Mesenchymal stem cell (in vitro differentiated cells and primary cell): ENCODE measurements around the gene PGM1.

Experiments used
- DNase-seq: peaks from one replicate; pipeline ENCODE4 v3.0.0-alpha.2; 2013
- H2AFZ ChIP-seq: one replicate; pipeline ENCODE4 v1.6.1; 2013; ENCODE audit warnings: low read depth, mild to moderate bottlenecking, control low read depth, inconsistent platforms, low read length, moderate library complexity
- H2AK5ac ChIP-seq: 2 replicates; pipeline ENCODE4 v1.6.1; 2013; ENCODE audit warnings: low read length, moderate library complexity, mild to moderate bottlenecking, inconsistent platforms; ENCODE audit not compliant: severe bottlenecking
- H2BK120ac ChIP-seq: one replicate; pipeline ENCODE4 v1.6.1; 2013; ENCODE audit warnings: low read depth, mild to moderate bottlenecking, inconsistent platforms, low read length, moderate library complexity
- H2BK12ac ChIP-seq, 2 experiments: one replicate each; pipeline ENCODE4 v1.6.1; 2013; ENCODE audit warnings: inconsistent platforms in 2 of 2, low read length in 2 of 2, mild to moderate bottlenecking in 2 of 2, moderate library complexity in 2 of 2, control low read depth in 1 of 2
- H2BK15ac ChIP-seq: one replicate; pipeline ENCODE4 v1.6.1; 2013; ENCODE audit warnings: mild to moderate bottlenecking, low read depth, inconsistent platforms; ENCODE audit not compliant: poor library complexity, severe bottlenecking
- H2BK5ac ChIP-seq: 2 replicates; pipeline ENCODE4 v1.6.1; 2013; ENCODE audit warnings: low read depth, mild to moderate bottlenecking, low read length, control low read depth, inconsistent platforms; ENCODE audit not compliant: poor library complexity, severe bottlenecking
- H3K14ac ChIP-seq, 2 experiments: one replicate each; pipeline ENCODE4 v1.6.1; 2013; ENCODE audit warnings: inconsistent platforms in 2 of 2, low read length in 2 of 2, control low read depth in 1 of 2, mild to moderate bottlenecking in 1 of 2, moderate library complexity in 1 of 2
- H3K18ac ChIP-seq, 2 experiments: one replicate each; pipeline ENCODE4 v1.6.1; 2013; ENCODE audit warnings: inconsistent platforms in 2 of 2, low read length in 2 of 2, control low read depth in 1 of 2, low read depth in 1 of 2, mild to moderate bottlenecking in 1 of 2
- H3K23ac ChIP-seq, 2 experiments: one replicate each; pipeline ENCODE4 v1.6.1; 2013; ENCODE audit warnings: inconsistent platforms in 2 of 2, low read length in 2 of 2, mild to moderate bottlenecking in 2 of 2, moderate library complexity in 2 of 2, control low read depth in 1 of 2
- H3K27ac ChIP-seq: 2 replicates; pipeline ENCODE4 v1.5.1; 2013; ENCODE audit warnings: mild to moderate bottlenecking, moderate library complexity, low read length, control low read depth, inconsistent platforms; ENCODE audit not compliant: poor library complexity, severe bottlenecking
- H3K27me3 ChIP-seq, 2 experiments: 2 replicates each; pipeline versions ENCODE4 v1.6.1 to v1.7.0; 2013; ENCODE audit warnings: low read length in 2 of 2, mild to moderate bottlenecking in 2 of 2, moderate library complexity in 2 of 2, control low read depth in 1 of 2, inconsistent platforms in 1 of 2; ENCODE audit not compliant: control insufficient read depth in 1 of 2, insufficient read depth in 1 of 2
- H3K36me3 ChIP-seq, 2 experiments: 2 replicates each; pipeline versions ENCODE4 v1.6.1 to v1.7.0; 2013; ENCODE audit warnings: low read length in 2 of 2, control low read depth in 1 of 2, inconsistent platforms in 1 of 2, low read depth in 1 of 2, mild to moderate bottlenecking in 1 of 2; ENCODE audit not compliant: insufficient read depth in 2 of 2, control insufficient read depth in 1 of 2
- H3K4ac ChIP-seq, 2 experiments: one replicate each; pipeline ENCODE4 v1.6.1; 2013; ENCODE audit warnings: inconsistent platforms in 2 of 2, low read length in 2 of 2, mild to moderate bottlenecking in 2 of 2, moderate library complexity in 2 of 2, control low read depth in 1 of 2, low read depth in 1 of 2
- H3K4me1 ChIP-seq: 2 replicates; pipeline ENCODE4 v1.6.1; 2013; ENCODE audit warnings: low read depth, low read length, control low read depth; ENCODE audit not compliant: control insufficient read depth, insufficient read depth
- H3K4me2 ChIP-seq: 2 replicates; pipeline ENCODE4 v1.6.1; 2013; ENCODE audit warnings: low read length, mild to moderate bottlenecking, inconsistent platforms; ENCODE audit not compliant: poor library complexity, severe bottlenecking
- H3K4me3 ChIP-seq, 2 experiments: 2 replicates each; pipeline versions ENCODE4 v1.5.1 to v1.7.0; 2013; ENCODE audit warnings: low read length in 2 of 2, mild to moderate bottlenecking in 2 of 2, control low read depth in 1 of 2, low read depth in 1 of 2; ENCODE audit not compliant: insufficient read depth in 1 of 2
- H3K79me1 ChIP-seq: replicated peaks from 2 replicates; pipeline ENCODE4 v1.6.1; 2013; ENCODE audit warnings: mild to moderate bottlenecking, control low read depth, low read length, inconsistent platforms; ENCODE audit not compliant: poor library complexity, severe bottlenecking
- H3K9ac ChIP-seq: 2 replicates; pipeline ENCODE4 v1.7.0; 2013; ENCODE audit warnings: mild to moderate bottlenecking, low read length, moderate library complexity
- H3K9me3 ChIP-seq: 2 replicates; pipeline ENCODE4 v1.7.0; 2013; ENCODE audit warnings: mild to moderate bottlenecking, low read length; ENCODE audit not compliant: control insufficient read depth
- H4K8ac ChIP-seq: one replicate; pipeline ENCODE4 v1.6.1; 2013; ENCODE audit warnings: inconsistent platforms, mild to moderate bottlenecking, low read length, moderate library complexity
- H4K91ac ChIP-seq: one replicate; pipeline ENCODE4 v1.6.1; 2013; ENCODE audit warnings: mild to moderate bottlenecking, low read length, inconsistent platforms
- WGBS: methylation state at CpG from one replicate; pipeline ENCODE4 v1.1.7; 2013; ENCODE audit warnings: mixed read lengths; 5-methylcytosine and 5-hydroxymethylcytosine counted together

The PGM1 gene

DNA sequence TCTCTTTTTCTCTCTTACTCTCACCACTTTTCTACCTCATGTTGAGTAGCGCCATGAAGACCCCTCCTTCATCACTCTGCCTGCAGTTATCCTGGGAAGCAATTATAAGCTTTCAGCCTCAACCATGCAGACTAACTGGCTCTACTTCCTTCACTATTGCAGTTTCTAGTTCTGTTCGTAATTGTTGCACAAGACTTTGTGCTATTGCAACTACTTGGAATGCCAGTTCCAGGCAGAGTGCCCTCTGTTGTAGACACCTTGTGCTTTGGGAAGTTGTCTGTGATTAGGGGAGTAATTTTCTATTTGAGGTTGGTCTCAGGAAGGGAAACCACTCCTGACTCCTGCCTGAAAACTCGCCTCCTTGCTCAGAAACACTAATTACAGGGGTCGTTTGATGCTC, 19.4 kb downstream of the PGM1 start:
- no peaks in the 10 kb centered on the region for H3K9me3 ChIP-seq
- H3K4ac ChIP-seq = no peak overlapping the region
- no peak overlapping the region for H2BK120ac ChIP-seq
- no peak overlapping the region for H3K4me2 ChIP-seq
- no peaks in the 10 kb centered on the region for H3K27me3 ChIP-seq
- H2AFZ ChIP-seq = no peak overlapping the region
- H3K9ac ChIP-seq = no peak overlapping the region
- peaks cover 5% of the 10 kb centered on the region for H3K4me1 ChIP-seq
- H3K27ac ChIP-seq = no peak overlapping the region
- H2BK15ac ChIP-seq = no peak overlapping the region
- no peak overlapping the region for H3K23ac ChIP-seq
- H3K14ac ChIP-seq = no peak overlapping the region
- no peak overlapping the region for H3K18ac ChIP-seq
- peak; percentile 22 for DNase-seq
- no peak overlapping the region for H4K8ac ChIP-seq
- no peak overlapping the region for H2BK5ac ChIP-seq
- H2BK12ac ChIP-seq = no peak overlapping the region
- H4K91ac ChIP-seq = no peak overlapping the region
- H3K4me3 ChIP-seq = no peak overlapping the region
- WGBS = 98% methylated on average over 2 of the region's 4 CpGs
- peaks cover 18% of the 10 kb centered on the region for H3K79me1 ChIP-seq
- no peaks in the 10 kb centered on the region for H3K36me3 ChIP-seq
- H2AK5ac ChIP-seq = no peak overlapping the region

DNA sequence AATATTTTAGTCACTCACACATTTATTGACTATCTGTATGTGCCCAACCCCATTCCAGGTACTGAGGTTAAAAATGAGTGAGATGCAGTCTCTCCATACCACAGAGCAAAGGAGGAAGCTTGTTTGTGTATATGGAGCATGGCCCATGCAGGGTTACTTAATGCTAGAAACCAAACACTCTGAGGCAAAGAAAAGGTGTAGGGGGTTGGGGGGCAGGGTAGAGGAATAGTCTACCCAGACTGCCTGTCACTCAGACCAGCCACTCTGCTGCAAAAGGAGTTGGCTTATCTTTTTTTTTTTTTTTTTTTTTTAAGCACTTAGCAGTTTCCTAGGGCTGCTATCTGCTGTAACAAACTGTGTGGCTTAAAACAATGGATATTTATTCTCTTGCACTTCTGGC, 19.8 kb downstream of the PGM1 start:
- Histone ChIP-seq H3K36me3 (no peaks in the 10 kb centered on the region), H3K9me3 (no peaks in the 10 kb centered on the region), H2BK120ac (no peak overlapping the region), H3K4me1 (peaks cover 5% of the 10 kb centered on the region), H3K79me1 (peaks cover 18% of the 10 kb centered on the region), H2BK15ac (no peak overlapping the region), H3K14ac (no peak overlapping the region), H3K9ac (no peak overlapping the region), H2BK5ac (no peak overlapping the region), H3K4me2 (no peak overlapping the region), H3K23ac (no peak overlapping the region), H2AK5ac (no peak overlapping the region), H3K27ac (no peak overlapping the region), H4K8ac (no peak overlapping the region), H3K27me3 (no peaks in the 10 kb centered on the region), H3K18ac (no peak overlapping the region), H2BK12ac (no peak overlapping the region), H4K91ac (no peak overlapping the region), H3K4me3 (no peak overlapping the region), H3K4ac (no peak overlapping the region), H2AFZ (no peak overlapping the region)
- no peak for DNase-seq

DNA sequence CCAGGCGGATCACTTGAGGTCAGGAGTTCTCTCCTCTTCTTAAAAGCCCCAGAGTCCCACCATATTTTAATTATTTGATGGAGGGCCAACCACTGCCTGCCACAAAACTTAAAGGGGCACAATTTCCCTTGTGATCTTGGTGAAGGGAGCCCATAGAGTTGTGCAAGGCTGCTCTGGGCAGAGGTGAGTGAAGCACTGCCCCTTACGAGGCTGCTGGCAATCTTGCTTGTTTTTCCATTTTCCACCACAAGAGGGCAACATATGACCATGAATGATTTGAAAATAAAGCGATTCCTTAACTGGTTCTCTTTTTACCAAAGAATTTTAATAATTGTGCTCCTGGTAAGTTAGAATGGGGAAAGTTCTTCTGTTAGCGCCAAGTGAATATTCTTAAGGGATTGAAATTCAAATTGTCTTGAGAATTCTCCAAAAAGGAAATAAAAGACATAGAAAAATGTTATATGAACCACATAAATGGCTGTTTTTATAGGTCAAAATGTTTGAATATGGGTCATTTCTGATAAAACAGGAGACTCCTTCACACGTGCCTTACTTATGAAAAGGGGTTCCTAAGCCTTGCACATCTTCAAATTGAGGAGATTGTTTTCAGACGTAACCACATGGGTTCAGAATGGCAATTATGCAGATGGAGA, 22.7 kb downstream of the PGM1 start:
- no peak overlapping the region for H4K8ac ChIP-seq
- H3K9ac ChIP-seq = peak overlapping the region; percentile 27
- no peak overlapping the region for H2BK12ac ChIP-seq
- no peak overlapping the region for H4K91ac ChIP-seq
- H2AFZ ChIP-seq = no peak overlapping the region
- no peak overlapping the region for H3K27ac ChIP-seq
- no peaks in the 10 kb centered on the region for H3K36me3 ChIP-seq
- peaks cover 5% of the 10 kb centered on the region for H3K4me1 ChIP-seq
- H3K27me3 ChIP-seq = no peaks in the 10 kb centered on the region
- no peak overlapping the region for H3K4ac ChIP-seq
- no peak overlapping the region for H3K4me3 ChIP-seq
- H2AK5ac ChIP-seq = no peak overlapping the region
- H2BK120ac ChIP-seq = no peak overlapping the region
- peak overlapping the region in 1 of 2 experiments; percentile 29 for H3K18ac ChIP-seq
- H3K23ac ChIP-seq = no peak overlapping the region
- no peak overlapping the region for H3K14ac ChIP-seq
- H2BK5ac ChIP-seq = no peak overlapping the region
- no peaks in the 10 kb centered on the region for H3K9me3 ChIP-seq
- H2BK15ac ChIP-seq = no peak overlapping the region
- DNase-seq = peak; percentile 78
- WGBS = 54% methylated on average over 4 of the region's 6 CpGs
- H3K4me2 ChIP-seq = no peak overlapping the region
- peaks cover 28% of the 10 kb centered on the region for H3K79me1 ChIP-seq

DNA sequence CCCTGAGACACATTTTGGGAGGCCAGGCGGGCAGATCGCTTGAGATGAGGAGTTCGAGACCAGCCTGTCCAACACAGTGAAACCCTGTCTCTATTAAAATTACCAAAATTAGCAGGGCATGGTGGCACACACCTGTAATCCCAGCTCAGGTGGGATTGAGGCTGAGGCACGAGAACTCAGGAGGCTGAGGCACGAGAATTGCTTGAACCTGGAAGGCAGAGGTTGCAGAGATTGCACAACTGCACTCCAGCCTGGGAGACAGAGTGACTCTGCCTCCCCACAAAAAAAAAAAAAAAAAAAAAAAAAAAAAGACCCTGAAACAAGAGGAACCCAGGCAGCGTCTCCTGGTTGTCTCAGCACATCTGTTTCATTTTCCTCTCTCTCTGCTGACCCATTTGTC, 24.2 kb downstream of the PGM1 start:
- Histone ChIP-seq H3K79me1 (peaks cover 32% of the 10 kb centered on the region), H2BK12ac (no peak overlapping the region), H2BK5ac (no peak overlapping the region), H2BK15ac (no peak overlapping the region), H3K9ac (no peak overlapping the region), H3K4me2 (no peak overlapping the region), H3K36me3 (no peaks in the 10 kb centered on the region), H3K27ac (no peak overlapping the region), H2AK5ac (no peak overlapping the region), H3K27me3 (no peaks in the 10 kb centered on the region), H4K91ac (no peak overlapping the region), H3K14ac (no peak overlapping the region), H4K8ac (no peak overlapping the region), H3K23ac (no peak overlapping the region), H3K4me1 (peaks cover 2% of the 10 kb centered on the region), H3K9me3 (no peaks in the 10 kb centered on the region), H3K4me3 (no peak overlapping the region), H2AFZ (no peak overlapping the region), H2BK120ac (no peak overlapping the region), H3K4ac (no peak overlapping the region), H3K18ac (no peak overlapping the region)
- 96% methylated on average over 5 of the region's 6 CpGs for WGBS
- no peak for DNase-seq
